GM19023 (cell line): Measurements from ENCODE around the gene TSGA10IP.
A peak's percentile ranks its signal among the peaks of the same experiment; 100 is the strongest.
"Not testable (repeated sequence)": the region's sequence is repeated elsewhere in the genome, so short reads cannot be mapped to it uniquely, and the experiment has no call there.

Experiments used
- ATAC-seq: cut with Tn5 transposase; IDR thresholded peaks from one replicate; pipeline ENCODE4 v1.9.1; 2021; ENCODE audit warnings: mild to moderate bottlenecking, moderate library complexity; ENCODE audit not compliant: unreplicated experiment

The TSGA10IP gene

GRCh38 chr11:65945941-65946558 lies 770 bp downstream of the TSGA10IP start:
- ATAC-seq, result no peak

GRCh38 chr11:65946655-65947054 lies 1.4 kb downstream of the TSGA10IP start:
- no peak for ATAC-seq

DNA sequence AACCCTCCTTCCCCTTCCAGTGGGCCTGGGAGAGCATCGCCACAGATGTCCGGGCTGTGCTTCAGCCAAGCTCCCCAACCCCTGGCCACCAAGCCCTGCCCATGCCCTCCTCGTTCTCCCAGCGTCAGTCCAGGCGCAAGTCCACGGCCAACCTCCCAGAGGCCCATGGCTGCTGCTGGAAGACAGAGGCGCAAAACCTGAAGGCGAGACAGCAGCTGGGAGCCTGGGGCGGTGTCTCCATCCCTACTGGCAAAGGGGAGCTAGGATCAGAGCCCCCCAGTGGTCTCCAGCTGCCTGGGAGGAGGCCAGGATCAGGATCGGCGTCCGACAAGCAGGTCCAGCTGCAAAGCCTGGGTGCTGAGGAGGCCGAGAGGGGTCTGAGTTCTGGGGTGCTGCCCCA lies 1.9 kb downstream of the TSGA10IP start:
- no peak for ATAC-seq

DNA sequence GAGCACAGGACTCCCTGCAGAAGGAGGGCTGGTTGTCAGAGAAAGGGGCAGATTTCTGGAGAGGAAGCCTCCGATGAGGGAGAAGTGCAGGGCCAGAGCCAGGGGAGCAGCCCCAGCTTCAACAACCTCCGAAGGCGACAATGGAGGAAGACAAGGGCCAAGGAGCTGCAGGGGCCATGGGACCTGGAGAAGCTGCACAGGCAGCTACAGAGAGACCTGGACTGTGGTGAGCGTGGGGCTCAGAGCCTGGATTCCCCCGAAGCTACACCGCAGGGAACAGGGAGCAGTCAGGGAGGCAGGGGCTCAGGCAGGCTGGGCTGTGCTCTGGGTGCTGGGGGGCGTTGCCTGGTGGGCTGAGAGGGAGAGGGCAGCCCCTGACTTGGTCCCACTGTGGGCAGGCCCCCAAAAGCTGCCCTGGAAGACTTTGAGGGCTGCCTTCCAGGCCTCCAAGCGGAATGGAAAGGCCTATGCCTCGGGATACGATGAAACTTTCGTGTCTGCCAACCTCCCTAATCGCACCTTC lies 2.4 kb downstream of the TSGA10IP start:
- no peak for ATAC-seq

DNA sequence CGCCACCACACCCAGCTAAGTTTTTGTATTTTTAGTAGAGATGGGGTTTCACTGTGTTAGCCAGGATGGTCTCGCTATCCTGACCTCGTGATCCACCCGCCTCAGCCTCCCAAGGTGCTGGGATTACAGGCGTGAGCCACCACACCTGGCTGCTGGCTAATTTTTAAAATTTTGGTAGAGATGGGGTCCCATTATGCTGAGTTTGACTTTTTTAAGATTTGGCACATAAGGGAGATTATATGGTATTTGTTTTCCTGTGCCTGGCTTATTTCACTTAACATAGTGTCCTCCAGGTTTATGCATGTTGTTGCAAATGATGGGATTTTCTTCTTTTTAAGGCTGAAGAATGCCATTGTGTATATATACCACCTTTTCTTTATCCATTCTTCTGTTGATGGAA lies 5.4 kb downstream of the TSGA10IP start:
- ATAC-seq, result not testable (repeated sequence)

GRCh38 chr11:65951641-65952040 lies 6.4 kb downstream of the TSGA10IP start:
- not testable (repeated sequence) for ATAC-seq

- ATAC-seq, result no peak
Measured at GRCh38 chr11:65952052-65952521, 6.8 kb downstream of the TSGA10IP start.

DNA sequence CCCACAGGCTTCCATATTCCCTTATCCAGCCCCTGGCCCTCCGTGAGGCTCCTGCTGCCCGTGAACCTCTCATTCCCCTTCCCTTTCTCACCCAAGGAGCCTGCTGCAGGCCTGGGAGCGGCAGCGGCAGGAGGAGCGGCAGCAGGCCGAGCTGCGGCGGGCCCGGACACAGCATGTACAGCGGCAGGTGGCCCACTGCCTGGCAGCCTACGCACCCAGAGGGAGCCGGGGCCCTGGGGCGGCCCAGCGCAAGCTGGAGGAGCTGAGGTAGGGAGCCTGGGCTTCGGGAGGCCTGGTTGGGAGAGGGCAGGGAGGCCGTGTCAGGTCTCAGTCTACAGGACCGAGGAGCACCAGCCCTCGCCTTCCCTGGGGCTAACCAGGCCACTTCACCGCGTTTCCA lies 8.2 kb downstream of the TSGA10IP start:
- ATAC-seq, result no peak

DNA sequence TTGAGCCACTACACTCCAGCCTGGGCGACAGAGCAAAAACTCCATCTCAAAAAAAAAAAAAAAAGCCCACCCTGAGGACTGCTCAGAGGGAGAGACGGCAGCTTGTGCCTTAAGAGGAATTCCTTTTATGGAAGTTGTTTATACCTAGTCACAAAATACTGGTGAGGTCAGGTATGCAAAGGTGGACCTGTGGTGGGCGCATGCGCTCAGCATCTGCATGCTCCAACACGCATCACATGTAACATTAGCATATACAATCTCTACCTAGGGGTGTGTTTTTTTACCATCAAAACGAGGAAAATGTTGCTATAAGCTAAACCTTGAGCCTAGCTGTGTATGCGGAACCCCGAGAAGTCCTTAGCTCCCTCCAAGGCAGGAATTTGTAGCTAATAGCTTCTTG lies 9.5 kb downstream of the TSGA10IP start:
- no peak for ATAC-seq

DNA sequence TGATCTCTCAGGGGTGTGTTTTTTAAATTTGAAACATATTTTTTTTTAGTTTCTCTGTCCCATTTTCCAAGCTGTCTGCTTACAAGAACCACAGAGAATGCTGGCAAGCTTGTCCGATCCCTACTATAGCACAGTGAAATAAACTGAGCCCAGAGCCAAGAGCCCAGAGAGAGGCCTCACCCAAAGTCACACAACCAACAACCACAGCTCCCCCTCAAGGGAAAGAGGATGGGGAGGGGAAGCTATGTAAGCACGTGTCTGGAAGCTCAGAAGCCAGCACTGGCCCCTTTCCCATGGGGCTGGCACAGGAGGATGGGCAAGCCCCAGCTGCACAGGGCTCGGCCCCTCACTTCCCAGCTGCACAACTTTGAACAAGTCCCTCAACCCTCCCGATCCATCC lies 13.0 kb downstream of the TSGA10IP start:
- no peak for ATAC-seq

DNA sequence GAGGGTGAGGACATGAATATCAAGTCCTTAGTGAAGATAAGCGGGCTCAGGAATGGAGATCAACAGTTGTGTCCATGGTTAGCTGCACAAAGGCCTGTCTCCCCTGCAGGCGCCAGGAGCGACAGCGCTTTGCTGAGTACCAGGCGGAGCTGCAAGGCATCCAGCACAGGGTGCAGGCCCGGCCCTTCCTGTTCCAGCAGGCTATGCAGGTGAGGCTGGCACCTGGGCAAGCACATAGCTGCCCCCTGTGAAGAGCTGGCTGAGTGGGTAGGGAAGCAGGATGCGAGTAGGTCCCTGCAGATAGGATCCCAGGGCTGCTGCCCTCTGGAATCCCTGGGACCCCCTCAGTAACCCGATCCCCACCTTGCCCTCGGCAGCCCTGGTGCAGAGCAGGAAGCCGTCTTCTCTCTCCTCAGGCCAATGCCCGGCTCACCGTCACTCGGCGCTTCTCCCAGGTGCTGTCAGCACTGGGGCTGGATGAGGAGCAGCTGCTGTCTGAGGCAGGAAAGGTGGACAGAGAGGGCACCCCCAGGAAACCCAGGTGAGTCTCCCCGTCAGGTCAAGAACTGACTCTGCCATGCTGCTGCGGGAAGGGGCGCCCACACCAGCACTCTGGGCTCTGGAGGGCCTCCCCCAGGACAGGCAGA lies 13.6 kb downstream of the TSGA10IP start:
- no peak for ATAC-seq

- ATAC-seq, result no peak
Measured at GRCh38 chr11:65960824-65961266, 15.6 kb downstream of the TSGA10IP start.

- peak; percentile 75 for ATAC-seq
Measured at GRCh38 chr11:65961267-65962140, 16.2 kb downstream of the TSGA10IP start, which contains the start of gene SART1. Gene SART1, plus strand, starts transcription at chr11:65961734. Its CDS starts 47 bp downstream, at chr11:65961781.

DNA sequence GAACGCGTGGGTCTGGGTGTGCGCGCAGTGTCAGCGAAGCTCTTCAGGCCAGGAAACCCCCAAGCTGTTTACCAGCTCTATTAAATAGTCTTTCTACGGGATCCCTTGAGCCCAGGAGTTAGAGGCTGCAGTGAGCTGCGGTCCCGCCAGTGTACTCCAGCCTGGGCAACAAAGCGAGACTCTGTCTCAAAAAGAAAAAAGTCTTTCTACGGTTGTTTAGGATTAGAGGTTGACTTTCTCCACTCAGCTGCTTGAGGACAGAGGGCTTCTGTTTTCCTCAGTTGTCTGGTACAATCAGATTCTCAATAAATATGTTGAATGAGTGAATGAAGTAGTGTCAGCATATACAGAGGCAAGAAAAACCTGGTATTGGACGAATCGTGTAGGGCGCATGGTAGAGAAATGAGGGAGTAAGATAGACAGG lies 16.9 kb downstream of the TSGA10IP start:
- ATAC-seq, result no peak

- ATAC-seq, result no peak
Measured at GRCh38 chr11:65964906-65965305, 19.6 kb downstream of the TSGA10IP start.

GRCh38 chr11:65965986-65966762 lies 20.9 kb downstream of the TSGA10IP start:
- ATAC-seq, result no peak

- ATAC-seq, result no peak
Measured at GRCh38 chr11:65967329-65967934, 22.2 kb downstream of the TSGA10IP start.

GRCh38 chr11:65968600-65969482 lies 23.6 kb downstream of the TSGA10IP start:
- no peak for ATAC-seq

DNA sequence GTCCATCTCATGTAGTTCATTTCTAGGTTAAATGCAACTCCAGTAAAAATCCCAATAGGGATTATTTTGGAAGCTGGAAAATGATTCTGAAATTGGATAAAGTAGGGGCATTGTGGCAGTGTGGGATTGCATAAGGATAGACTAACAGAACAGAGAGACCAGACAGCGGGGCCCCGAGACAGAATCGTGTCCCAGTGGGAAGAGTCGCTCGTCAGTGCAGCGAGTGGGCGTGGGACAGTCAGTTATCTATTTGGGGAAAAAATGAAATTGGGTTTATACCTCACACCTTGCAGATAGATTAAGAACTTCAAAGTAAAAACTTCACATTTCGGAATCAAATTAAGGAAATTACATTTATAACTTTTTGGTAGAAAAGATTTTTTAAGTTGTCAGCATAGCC lies 26.8 kb downstream of the TSGA10IP start:
- no peak for ATAC-seq
